Measurements from ENCODE around the gene SNX8. TPM values are rescaled to one million over a fixed set of nuclear protein-coding genes. Genes with fewer than 3 reads are reported as not detected.

Gene SNX8
- total RNA-seq, 1 donor from 2014 or later = 12.9 TPM

DNA sequence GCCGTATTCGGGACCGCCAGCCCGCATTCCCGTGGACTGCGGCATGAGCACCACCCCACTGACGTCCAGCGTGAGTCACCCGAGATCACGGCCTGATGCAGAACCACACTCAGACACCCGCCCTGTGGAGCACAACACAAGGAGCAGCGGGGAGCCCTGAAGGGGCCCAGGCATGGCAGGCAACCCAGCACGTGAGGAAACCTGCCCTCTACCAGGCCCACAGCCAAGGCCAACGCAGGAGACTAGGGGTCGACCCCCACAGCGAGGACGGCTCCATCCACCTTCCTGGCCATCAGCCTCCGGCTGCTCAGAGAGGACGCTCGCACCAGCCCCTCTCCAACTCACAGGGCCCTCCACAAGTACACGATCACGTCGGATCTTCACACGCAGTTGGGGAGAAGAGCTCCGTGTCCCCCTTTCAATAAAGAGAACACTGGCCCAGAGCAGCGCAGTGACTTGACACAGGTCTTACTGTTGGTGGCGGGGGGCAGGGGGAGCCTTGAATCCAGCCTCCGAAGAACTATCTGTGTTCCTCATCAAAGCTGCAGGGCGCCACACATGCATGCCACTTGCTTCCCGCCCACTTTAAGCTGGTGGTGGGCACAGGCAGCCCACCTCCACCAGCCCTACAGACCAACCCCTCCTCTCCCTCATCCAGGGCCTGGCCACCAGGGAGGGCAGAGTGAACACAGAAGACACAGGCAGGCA is 103.5 kb downstream of the SNX8 start:
- Histone ChIP-seq H3K36me3 (ENCODE audit: control insufficient read depth, insufficient read depth, low read length) (peaks cover 14% of the 10 kb centered on the region), H3K4me3 (ENCODE audit: low read depth, low read length) (no peak overlapping the region), H3K27me3 (ENCODE audit: control insufficient read depth, insufficient read depth, low read length) (no peaks in the 10 kb centered on the region)
- TF ChIP-seq, protein P1, sequence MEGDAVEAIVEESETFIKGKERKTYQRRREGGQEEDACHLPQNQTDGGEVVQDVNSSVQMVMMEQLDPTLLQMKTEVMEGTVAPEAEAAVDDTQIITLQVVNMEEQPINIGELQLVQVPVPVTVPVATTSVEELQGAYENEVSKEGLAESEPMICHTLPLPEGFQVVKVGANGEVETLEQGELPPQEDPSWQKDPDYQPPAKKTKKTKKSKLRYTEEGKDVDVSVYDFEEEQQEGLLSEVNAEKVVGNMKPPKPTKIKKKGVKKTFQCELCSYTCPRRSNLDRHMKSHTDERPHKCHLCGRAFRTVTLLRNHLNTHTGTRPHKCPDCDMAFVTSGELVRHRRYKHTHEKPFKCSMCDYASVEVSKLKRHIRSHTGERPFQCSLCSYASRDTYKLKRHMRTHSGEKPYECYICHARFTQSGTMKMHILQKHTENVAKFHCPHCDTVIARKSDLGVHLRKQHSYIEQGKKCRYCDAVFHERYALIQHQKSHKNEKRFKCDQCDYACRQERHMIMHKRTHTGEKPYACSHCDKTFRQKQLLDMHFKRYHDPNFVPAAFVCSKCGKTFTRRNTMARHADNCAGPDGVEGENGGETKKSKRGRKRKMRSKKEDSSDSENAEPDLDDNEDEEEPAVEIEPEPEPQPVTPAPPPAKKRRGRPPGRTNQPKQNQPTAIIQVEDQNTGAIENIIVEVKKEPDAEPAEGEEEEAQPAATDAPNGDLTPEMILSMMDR (IDR thresholded peaks at IDR 0.05; ENCODE audit: insufficient read depth, low read length, severe bottlenecking) = no peak
- DNase-seq (ENCODE audit: low read depth) = no peak
- no peak for FAIRE-seq

DNA sequence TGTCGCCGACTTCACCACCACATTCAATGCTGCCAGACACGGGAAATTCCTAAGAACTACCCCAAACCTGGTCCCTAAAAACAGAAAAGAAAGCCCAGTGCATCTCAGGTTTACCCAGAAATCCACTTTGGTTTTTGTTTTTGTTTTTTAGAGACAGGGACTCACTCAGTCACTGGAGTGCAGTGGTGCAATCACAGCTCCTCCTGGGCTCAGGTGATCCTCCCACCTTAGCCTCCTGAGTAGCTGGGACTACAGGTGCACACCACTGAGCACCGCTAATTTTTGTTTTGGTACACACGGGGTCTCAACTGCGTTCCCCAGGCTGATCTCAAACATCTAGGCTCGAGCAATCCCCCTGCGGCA is 104.3 kb downstream of the SNX8 start:
- Histone ChIP-seq H3K4me3 (ENCODE audit: low read depth, low read length) (no peak overlapping the region), H3K36me3 (ENCODE audit: control insufficient read depth, insufficient read depth, low read length) (peaks cover 12% of the 10 kb centered on the region), H3K27me3 (ENCODE audit: control insufficient read depth, insufficient read depth, low read length) (no peaks in the 10 kb centered on the region)
- FAIRE-seq (no peak), DNase-seq (ENCODE audit: low read depth) (no peak)
- TF ChIP-seq, protein P1 (IDR thresholded peaks at IDR 0.05; ENCODE audit: insufficient read depth, low read length, severe bottlenecking) = no peak

- FAIRE-seq = no peak
- H3K36me3 ChIP-seq (ENCODE audit: control insufficient read depth, insufficient read depth, low read length) = peaks cover 12% of the 10 kb centered on the region
These were observed 104.9 kb downstream of the SNX8 start for GRCh38 chr7:2209146-2209960.

DNA sequence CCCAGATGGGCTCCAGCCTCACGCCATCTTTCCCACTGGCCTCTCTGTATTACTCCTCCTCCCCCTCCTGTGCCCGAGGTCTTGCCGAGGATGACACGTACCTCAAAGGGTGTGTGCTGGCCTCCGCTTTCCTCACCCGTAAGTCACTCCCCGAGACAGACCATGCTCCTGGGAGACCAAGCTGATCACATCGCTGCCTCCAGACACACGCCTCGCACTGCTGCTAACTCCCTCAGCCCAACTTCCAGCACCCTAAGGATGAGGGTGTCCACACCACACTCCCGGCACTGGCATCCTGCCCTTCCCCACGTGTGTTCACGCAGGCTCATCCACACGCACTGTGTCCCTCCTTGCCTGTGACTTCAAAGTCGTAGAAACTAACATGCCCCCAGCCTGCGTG is 105.5 kb downstream of the SNX8 start:
- H3K27me3 ChIP-seq (ENCODE audit: control insufficient read depth, insufficient read depth, low read length) = no peaks in the 10 kb centered on the region
- FAIRE-seq = no peak
- no peak for DNase-seq (ENCODE audit: low read depth)
- H3K36me3 ChIP-seq (ENCODE audit: control insufficient read depth, insufficient read depth, low read length) = peaks cover 10% of the 10 kb centered on the region
- TF ChIP-seq, protein P1 (IDR thresholded peaks at IDR 0.05; ENCODE audit: insufficient read depth, low read length, severe bottlenecking) = no peak
- H3K4me3 ChIP-seq (ENCODE audit: low read depth, low read length) = no peak overlapping the region

More at GRCh38 chr7:2209146-2209960, 104.9 kb downstream of the SNX8 start:
- Histone ChIP-seq H3K27me3 (ENCODE audit: control insufficient read depth, insufficient read depth, low read length) (no peaks in the 10 kb centered on the region), H3K4me3 (ENCODE audit: low read depth, low read length) (no peak overlapping the region)
- no peak for DNase-seq (ENCODE audit: low read depth)
- TF ChIP-seq, protein P1 (IDR thresholded peaks at IDR 0.05; ENCODE audit: insufficient read depth, low read length, severe bottlenecking) = peak; percentile 87

DNA sequence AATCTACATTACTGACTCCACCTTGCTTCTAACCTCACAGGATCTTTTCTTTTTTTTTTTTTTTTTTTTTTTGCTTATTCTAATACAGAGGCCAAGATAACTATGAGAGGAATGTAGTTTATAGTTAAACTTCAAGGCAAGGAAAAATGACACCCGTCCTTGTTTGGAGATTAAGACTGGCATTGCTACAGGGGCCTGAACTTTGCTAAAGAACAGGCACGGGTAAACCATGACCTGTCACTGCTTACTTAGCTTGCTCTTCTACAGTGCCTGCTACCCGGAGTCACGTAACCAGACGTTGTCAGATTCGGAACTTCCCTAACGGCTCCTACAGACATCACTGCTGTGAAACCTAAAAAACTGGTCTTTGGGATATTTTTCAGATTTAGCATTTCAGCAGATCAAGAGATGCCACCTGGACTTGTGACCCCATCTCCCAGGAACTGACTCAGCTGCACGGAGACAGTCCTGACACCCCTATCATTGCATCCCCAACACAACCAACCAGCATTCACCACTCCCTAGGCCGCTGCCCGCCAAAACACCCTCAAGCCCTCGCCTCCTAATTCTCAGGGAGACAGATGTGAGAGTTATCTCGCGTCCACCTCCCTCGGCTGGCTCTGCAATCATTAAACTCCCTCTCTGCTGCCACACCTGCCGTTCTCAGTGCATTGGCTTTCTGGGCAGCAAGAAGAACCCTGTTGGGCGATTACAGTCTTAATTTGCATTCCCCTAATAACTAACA is 109.0 kb downstream of the SNX8 start:
- TF ChIP-seq, protein P1 (IDR thresholded peaks at IDR 0.05; ENCODE audit: insufficient read depth, low read length, severe bottlenecking) = no peak
- Histone ChIP-seq H3K4me3 (ENCODE audit: low read depth, low read length) (no peak overlapping the region), H3K36me3 (ENCODE audit: control insufficient read depth, insufficient read depth, low read length) (peaks cover 6% of the 10 kb centered on the region), H3K27me3 (ENCODE audit: control insufficient read depth, insufficient read depth, low read length) (no peaks in the 10 kb centered on the region)
- DNase-seq (ENCODE audit: low read depth) (no peak), FAIRE-seq (no peak)

Measured in bronchial epithelial cell (primary cell).